Left forelimb (tissue), 1 donor: Measurements from ENCODE around the gene GDI2.
"Not testable (repeated sequence)": the region's sequence is repeated elsewhere in the genome, so short reads cannot be mapped to it uniquely, and the experiment has no call there.

ENCODE experiments used
- DNase-seq: peaks from one replicate; pipeline ENCODE4 v3.0.0-alpha.2; 2018; ENCODE audit warnings: low spot score

Gene GDI2

GRCh38 chr10:5827841-5828240 is 14.6 kb upstream of the GDI2 start:
- no peak for DNase-seq

- not testable (repeated sequence) for DNase-seq
These were observed 13.3 kb upstream of the GDI2 start for GRCh38 chr10:5826511-5826910.

GRCh38 chr10:5818894-5819293 is 5.7 kb upstream of the GDI2 start:
- DNase-seq: peak; percentile 40

GRCh38 chr10:5818048-5818331 is 4.8 kb upstream of the GDI2 start:
- DNase-seq: peak; percentile 25

- peak; percentile 1 for DNase-seq
These were observed 4.3 kb upstream of the GDI2 start for GRCh38 chr10:5817322-5818047.

GRCh38 chr10:5816170-5816569 is 2.9 kb upstream of the GDI2 start:
- DNase-seq: peak; percentile 5

- no peak for DNase-seq
These were observed 1.2 kb upstream of the GDI2 start for GRCh38 chr10:5814110-5815107.

GRCh38 chr10:5813091-5813340 is 218 bp downstream of the GDI2 start:
- no peak for DNase-seq

GRCh38 chr10:5812283-5813090 is 747 bp downstream of the GDI2 start:
- DNase-seq: no peak

GRCh38 chr10:5811387-5811821 is 1.8 kb downstream of the GDI2 start:
- DNase-seq: no peak

- no peak for DNase-seq
These were observed 3.0 kb downstream of the GDI2 start for GRCh38 chr10:5810225-5810624.

- DNase-seq: no peak
These were observed 3.6 kb downstream of the GDI2 start for GRCh38 chr10:5809527-5810154.

- DNase-seq: not testable (repeated sequence)
These were observed 4.3 kb downstream of the GDI2 start for GRCh38 chr10:5808783-5809392.

- no peak for DNase-seq
These were observed 6.5 kb downstream of the GDI2 start for GRCh38 chr10:5806745-5807144.

GRCh38 chr10:5805711-5806110 is 7.5 kb downstream of the GDI2 start:
- DNase-seq: no peak

GRCh38 chr10:5805260-5805659 is 8.0 kb downstream of the GDI2 start:
- no peak for DNase-seq

GRCh38 chr10:5804386-5804785 is 8.8 kb downstream of the GDI2 start:
- no peak for DNase-seq

- no peak for DNase-seq
These were observed 12.5 kb downstream of the GDI2 start for GRCh38 chr10:5800782-5801181.

- DNase-seq: no peak
These were observed 19.0 kb downstream of the GDI2 start for GRCh38 chr10:5794236-5794635.

GRCh38 chr10:5789626-5790025 is 23.6 kb downstream of the GDI2 start:
- no peak for DNase-seq

GRCh38 chr10:5788969-5789368 is 24.3 kb downstream of the GDI2 start:
- DNase-seq: no peak

GRCh38 chr10:5783300-5783699 is 29.9 kb downstream of the GDI2 start:
- DNase-seq: no peak
